ENCODE results near the gene EVI2A. TPM values are rescaled to one million over a fixed set of nuclear protein-coding genes. Genes with fewer than 3 reads are reported as not detected.

Gene EVI2A
- total and polyA plus RNA-seq, 9 of the 15 experiments (the other 6 are each of a cell fraction or from before 2014, with no cell fraction given): 0.06 to 0.37 (median 0.15) TPM; not detected in 3

- ChIA-PET CTCF (ENCODE audit: low intra/inter-chr PET ratio) (no interaction called here), POLR2A (no interaction called here)
- no TSS peak for BruUV-seq (replicated peaks)
- Histone ChIP-seq H3K79me2 (ENCODE audit: control insufficient read depth, insufficient read depth, low read length) (no peaks in the 10 kb centered on the region), H3K4me1 (replicated peaks in 1 of 2; ENCODE audit: control insufficient read depth in 2 of 2, insufficient read depth in 2 of 2, low read length in 2 of 2) (no peaks in the 10 kb centered on the region), H3K9me3 (replicated peaks; ENCODE audit: control insufficient read depth, insufficient read depth, low read depth, low read length) (no peaks in the 10 kb centered on the region), H3K27ac (ENCODE audit: extremely low read depth, low read depth, low read length) (no peak overlapping the region), H4K20me1 (replicated peaks; ENCODE audit: control insufficient read depth, insufficient read depth, low read length) (no peaks in the 10 kb centered on the region), H3K9me1 (ENCODE audit: control insufficient read depth, insufficient read depth, low read length) (no peaks in the 10 kb centered on the region), H3K27me3 (ENCODE audit: control insufficient read depth in 2 of 2, insufficient read depth in 2 of 2, low read length in 2 of 2) (no peaks in the 10 kb centered on the region), H3K9ac (ENCODE audit: insufficient read depth in 1 of 2, low read depth in 2 of 2, low read length in 2 of 2) (no peak overlapping the region), H2AFZ (ENCODE audit: low read depth, low read length) (no peak overlapping the region), H3K4me3 (no peak overlapping the region), H3K36me3 (ENCODE audit: control insufficient read depth, insufficient read depth, low read length) (peaks cover 37% of the 10 kb centered on the region), H3K4me2 (ENCODE audit: insufficient read depth, low read length) (no peak overlapping the region)
- in situ Hi-C loops (cut with MboI): no loop called here
- FAIRE-seq (peak; percentile 65), ATAC-seq (no peak), DNase-seq (ENCODE audit: extremely low read depth in 1 of 4, low spot score in 3 of 4) (no peak)
- intact Hi-C loops (cut with micrococcal nuclease): no loop called here
- TF ChIP-seq ZBTB49 (CRISPR knock-in tag; IDR thresholded peaks at IDR 0.05; ENCODE audit: borderline replicate concordance) (no peak), ZBTB17 (CRISPR knock-in tag; IDR thresholded peaks at IDR 0.05) (no peak), ZNF444 (CRISPR knock-in tag; IDR thresholded peaks at IDR 0.05) (no peak), SMARCB1 (IDR thresholded peaks at IDR 0.05; ENCODE audit: insufficient read length, low read depth) (no peak), U2AF2 (optimal IDR thresholded peaks at IDR 0.05; ENCODE audit: low read depth, low read length) (no peak), NR3C1 (CRISPR knock-in tag; IDR thresholded peaks at IDR 0.05) (no peak), JUN (IDR thresholded peaks at IDR 0.05; ENCODE audit: borderline replicate concordance, low read depth, low read length) (no peak), JUN (CRISPR knock-in tag; IDR thresholded peaks at IDR 0.05; ENCODE audit: borderline replicate concordance) (no peak), ELF4 (CRISPR knock-in tag; IDR thresholded peaks at IDR 0.05) (no peak), SLC30A9 (CRISPR knock-in tag; IDR thresholded peaks at IDR 0.05) (no peak), CBX1 (IDR thresholded peaks at IDR 0.05; ENCODE audit: low read depth) (no peak), YY1 (IDR thresholded peaks at IDR 0.05; ENCODE audit: borderline replicate concordance in 1 of 3, control insufficient read depth in 1 of 3, extremely low read depth in 1 of 3, insufficient read depth in 3 of 3, insufficient read length in 1 of 3, insufficient replicate concordance in 2 of 3, low read depth in 1 of 3, low read length in 2 of 3) (no peak), ZNF717 (CRISPR knock-in tag; IDR thresholded peaks at IDR 0.05) (no peak), HDAC1 (IDR thresholded peaks at IDR 0.05) (no peak), ELF2 (CRISPR knock-in tag; IDR thresholded peaks at IDR 0.05) (no peak)
- TF ChIP-seq, protein P1, sequence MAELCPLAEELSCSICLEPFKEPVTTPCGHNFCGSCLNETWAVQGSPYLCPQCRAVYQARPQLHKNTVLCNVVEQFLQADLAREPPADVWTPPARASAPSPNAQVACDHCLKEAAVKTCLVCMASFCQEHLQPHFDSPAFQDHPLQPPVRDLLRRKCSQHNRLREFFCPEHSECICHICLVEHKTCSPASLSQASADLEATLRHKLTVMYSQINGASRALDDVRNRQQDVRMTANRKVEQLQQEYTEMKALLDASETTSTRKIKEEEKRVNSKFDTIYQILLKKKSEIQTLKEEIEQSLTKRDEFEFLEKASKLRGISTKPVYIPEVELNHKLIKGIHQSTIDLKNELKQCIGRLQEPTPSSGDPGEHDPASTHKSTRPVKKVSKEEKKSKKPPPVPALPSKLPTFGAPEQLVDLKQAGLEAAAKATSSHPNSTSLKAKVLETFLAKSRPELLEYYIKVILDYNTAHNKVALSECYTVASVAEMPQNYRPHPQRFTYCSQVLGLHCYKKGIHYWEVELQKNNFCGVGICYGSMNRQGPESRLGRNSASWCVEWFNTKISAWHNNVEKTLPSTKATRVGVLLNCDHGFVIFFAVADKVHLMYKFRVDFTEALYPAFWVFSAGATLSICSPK (IDR thresholded peaks at IDR 0.05; ENCODE audit: borderline replicate concordance): no peak
- TF ChIP-seq, protein P2, sequence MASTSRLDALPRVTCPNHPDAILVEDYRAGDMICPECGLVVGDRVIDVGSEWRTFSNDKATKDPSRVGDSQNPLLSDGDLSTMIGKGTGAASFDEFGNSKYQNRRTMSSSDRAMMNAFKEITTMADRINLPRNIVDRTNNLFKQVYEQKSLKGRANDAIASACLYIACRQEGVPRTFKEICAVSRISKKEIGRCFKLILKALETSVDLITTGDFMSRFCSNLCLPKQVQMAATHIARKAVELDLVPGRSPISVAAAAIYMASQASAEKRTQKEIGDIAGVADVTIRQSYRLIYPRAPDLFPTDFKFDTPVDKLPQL (IDR thresholded peaks at IDR 0.05; ENCODE audit: extremely low read depth, insufficient read length): no peak
- TF ChIP-seq, protein P3, sequence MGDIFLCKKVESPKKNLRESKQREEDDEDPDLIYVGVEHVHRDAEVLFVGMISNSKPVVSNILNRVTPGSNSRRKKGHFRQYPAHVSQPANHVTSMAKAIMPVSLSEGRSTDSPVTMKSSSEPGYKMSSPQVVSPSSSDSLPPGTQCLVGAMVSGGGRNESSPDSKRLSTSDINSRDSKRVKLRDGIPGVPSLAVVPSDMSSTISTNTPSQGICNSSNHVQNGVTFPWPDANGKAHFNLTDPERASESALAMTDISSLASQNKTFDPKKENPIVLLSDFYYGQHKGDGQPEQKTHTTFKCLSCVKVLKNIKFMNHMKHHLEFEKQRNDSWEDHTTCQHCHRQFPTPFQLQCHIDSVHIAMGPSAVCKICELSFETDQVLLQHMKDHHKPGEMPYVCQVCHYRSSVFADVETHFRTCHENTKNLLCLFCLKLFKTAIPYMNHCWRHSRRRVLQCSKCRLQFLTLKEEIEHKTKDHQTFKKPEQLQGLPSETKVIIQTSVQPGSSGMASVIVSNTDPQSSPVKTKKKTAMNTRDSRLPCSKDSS (IDR thresholded peaks at IDR 0.05; ENCODE audit: low read depth, partially characterized antibody): no peak
These were observed 6.7 kb upstream of the EVI2A start for GRCh38 chr17:31328160-31328535.
